ENCODE results near the gene SPOCD1.

GRCh38 chr1:31765516-31765915 lies 50.3 kb downstream of the SPOCD1 start:
- TF ChIP-seq GATA3 (IDR thresholded peaks at IDR 0.05; ENCODE audit: low read depth, low read length) = no peak
- no peak for TF ChIP-seq GATA2 (IDR thresholded peaks at IDR 0.05; ENCODE audit: low read depth, low read length)

Data from SH-SY5Y (cell line).